K562 (cell line): ENCODE measurements around the gene AAR2. TPM values are rescaled to one million over a fixed set of nuclear protein-coding genes. Genes with fewer than 3 reads are reported as not detected.

Source experiments
- ATAC-seq: fragments of 200-7000 bp; cut with Tn5 transposase; 3 replicates; pipeline ENCODE4 v1.9.1; 2020; ENCODE audit warnings: moderate library complexity
- BruUV-seq: library from RNA; stranded (reverse); fragments of 400-500 nt; replicated peaks from 2 replicates; lab custom pipeline; 2021; lab: Mats Ljungman, UMichigan
- CTCF ChIA-PET: fragments of 300-600 bp; formaldehyde crosslinking; extraction: SDS; loops from one replicate; lab custom pipeline; 2021; ENCODE audit warnings: low intra/inter-chr PET ratio; lab: Yijun Ruan, JAX
- POLR2A ChIA-PET: fragments of 300-600, 350-650 bp; sonication (Branson Sonifier 250); formaldehyde crosslinking; extraction: SDS; loops from one replicate; lab custom pipeline; 2021; ENCODE audit warnings: antibody characterized with exemption, inconsistent platforms; lab: Yijun Ruan, JAX
- DNase-seq, 4 experiments: peaks; one replicate each; pipeline versions ENCODE4 v3.0.0 to v3.0.0-alpha.2; 2011 to 2018; ENCODE audit warnings: low spot score in 3 of 4, mixed read lengths in 3 of 4; ENCODE audit errors: extremely low read depth in 1 of 4
- FAIRE-seq: peaks from 2 replicates; lab custom pipeline; 2011; peaks lifted over from hg19 to GRCh38; lab: Jason Lieb, UNC
- H2AFZ ChIP-seq: 2 replicates; pipeline ENCODE4 v1.6.0; 2011; ENCODE audit warnings: low read depth, low read length, control low read depth, inconsistent platforms
- H3K27ac ChIP-seq: fragments of 200-600 bp; 3 replicates; pipeline ENCODE4 v1.8.0; 2011; ENCODE audit warnings: low read depth, mild to moderate bottlenecking, control low read depth, inconsistent platforms, low read length, moderate library complexity, mixed read lengths; ENCODE audit errors: extremely low read depth
- H3K27me3 ChIP-seq, 2 experiments: fragments of 300-600 bp in 1 of 2; 2 replicates in 1 of 2; 3 replicates in 1 of 2; pipeline versions ENCODE4 v1.6.0 to v1.8.0; 2011; ENCODE audit warnings: inconsistent platforms in 2 of 2, low read length in 2 of 2, mild to moderate bottlenecking in 1 of 2, mixed read lengths in 1 of 2, moderate library complexity in 1 of 2; ENCODE audit not compliant: control insufficient read depth in 2 of 2, insufficient read depth in 2 of 2
- H3K36me3 ChIP-seq: fragments of 300-600 bp; 3 replicates; pipeline ENCODE4 v1.8.0; 2011; ENCODE audit warnings: mild to moderate bottlenecking, low read length, inconsistent platforms; ENCODE audit not compliant: control insufficient read depth, insufficient read depth
- H3K4me1 ChIP-seq, 2 experiments: fragments of 200-600 bp in 1 of 2; replicated peaks in 1 of 2; 2 replicates in 1 of 2; 3 replicates in 1 of 2; pipeline versions ENCODE4 v1.5.1 to v1.8.0; 2011; ENCODE audit warnings: inconsistent platforms in 2 of 2, low read length in 2 of 2, mild to moderate bottlenecking in 1 of 2, mixed read lengths in 1 of 2, moderate library complexity in 1 of 2; ENCODE audit not compliant: control insufficient read depth in 2 of 2, insufficient read depth in 2 of 2
- H3K4me2 ChIP-seq: 2 replicates; pipeline ENCODE4 v1.6.1; 2011; ENCODE audit warnings: low read length, control low read depth, inconsistent platforms, mixed read lengths; ENCODE audit not compliant: insufficient read depth
- H3K4me3 ChIP-seq: fragments of 200-600 bp; sonication (generic), shearing (Covaris generic); 2 replicates; pipeline ENCODE4 v1.5.1; 2016; ENCODE audit warnings: control low read depth, inconsistent platforms
- H3K79me2 ChIP-seq: fragments of 200-600 bp; 3 replicates; pipeline ENCODE4 v1.8.0; 2011; ENCODE audit warnings: low read length, inconsistent platforms; ENCODE audit not compliant: control insufficient read depth, insufficient read depth
- H3K9ac ChIP-seq, 2 experiments: 2 replicates each; pipeline versions ENCODE4 v1.6.0 to v1.6.1; 2011; ENCODE audit warnings: low read depth in 2 of 2, low read length in 2 of 2, control low read depth in 1 of 2, inconsistent platforms in 1 of 2, mild to moderate bottlenecking in 1 of 2, mixed read lengths in 1 of 2; ENCODE audit not compliant: insufficient read depth in 1 of 2
- H3K9me1 ChIP-seq: one replicate; pipeline ENCODE4 v1.6.0; 2011; ENCODE audit warnings: inconsistent platforms, mild to moderate bottlenecking, low read length, moderate library complexity; ENCODE audit not compliant: control insufficient read depth, insufficient read depth
- H3K9me3 ChIP-seq: replicated peaks from 2 replicates; pipeline ENCODE4 v1.5.1; 2011; ENCODE audit warnings: low read depth, low read length, inconsistent platforms; ENCODE audit not compliant: control insufficient read depth, insufficient read depth
- H4K20me1 ChIP-seq: replicated peaks from 2 replicates; pipeline ENCODE4 v1.6.1; 2011; ENCODE audit warnings: low read length, inconsistent platforms, mixed read lengths; ENCODE audit not compliant: control insufficient read depth, insufficient read depth
- COPS2 ChIP-seq: fragments of 450-650 bp; conservative IDR thresholded peaks from 2 replicates; pipeline ENCODE4 v1.6.1; 2016; ENCODE audit warnings: mild to moderate bottlenecking, moderate library complexity
- DNMT1 ChIP-seq: fragments of 450-650 bp; IDR thresholded peaks from 2 replicates; pipeline ENCODE4 v1.6.1; 2016; ENCODE audit warnings: antibody characterized with exemption, mild to moderate bottlenecking
- MEF2D ChIP-seq: conservative IDR thresholded peaks from 2 replicates; pipeline ENCODE4 v1.6.1; 2016; ENCODE audit warnings: low read depth, missing genetic modification characterization, missing compliant biosample characterization
- SREBF2 ChIP-seq: sonication (generic); formaldehyde crosslinking; IDR thresholded peaks from 2 replicates; pipeline ENCODE4 v1.4.0; 2020; ENCODE audit warnings: mild to moderate bottlenecking, missing genetic modification reagents
- SRSF3 ChIP-seq: fragments of 200-400 bp; formaldehyde crosslinking; IDR thresholded peaks from 2 replicates; pipeline ENCODE4 v1.6.1; 2016; ENCODE audit warnings: mild to moderate bottlenecking, low read length, moderate library complexity; ENCODE audit not compliant: insufficient read depth
- XRCC3 ChIP-seq: fragments of 450-650 bp; IDR thresholded peaks from 2 replicates; pipeline ENCODE4 v1.6.1; 2017; ENCODE audit warnings: mild to moderate bottlenecking, moderate library complexity
- ZNF354B ChIP-seq: fragments of 250-450 bp; sonication (Bioruptor Pico); IDR thresholded peaks from 2 replicates; pipeline ENCODE4 v1.4.0; 2020
- WGBS: fragments of 100-300 bp; shearing (Covaris generic); methylation state at CpG from one replicate; pipeline ENCODE4 v1.1.6; 2016; ENCODE audit warnings: low coverage, mixed read lengths; ENCODE audit not compliant: insufficient coverage; ENCODE audit errors: missing lambda C conversion rate; 5-methylcytosine and 5-hydroxymethylcytosine counted together
- in situ Hi-C: fragments of 300-500 bp; cut with MboI; formaldehyde crosslinking; loops from 4 replicates; pipeline ENCODE4 v1.15.0; 2018; ENCODE audit warnings: inconsistent platforms, mixed read lengths
- intact Hi-C: fragments of 100-400 bp; cut with micrococcal nuclease; formaldehyde crosslinking; loops from 2 replicates; pipeline ENCODE4 v1.14.2; 2022
- polyA plus RNA-seq, 8 experiments: library from polyadenylated mRNA; depleted of rRNA in 4 of 8; stranded (reverse) in 5 of 8; unstranded in 3 of 8; fragments of >200 nt; fragmentation: Nextera tagmentation in 2 of 8; fragmentation: Illumina TruSeq in 1 of 8; extraction: Ambion mirVana in 2 of 8; extraction: Trizol in 1 of 8; gene quantifications; 2 replicates each; pipeline versions ENCODE4 v1.2.1 to v1.2.3, GENCODE V29; 2011 to 2014; ENCODE audit warnings: inconsistent platforms in 1 of 8, missing spikeins in 1 of 8
- total RNA-seq, 7 experiments: library from RNA; depleted of rRNA in 6 of 7; stranded (reverse); fragments of >200 nt in 6 of 7; fragmentation: Illumina TruSeq in 2 of 7; extraction: Trizol in 2 of 7; gene quantifications; 2 replicates each; pipeline versions ENCODE4 v1.2.1 to v1.2.3, GENCODE V29; 2011 to 2021; ENCODE audit warnings: low replicate concordance in 1 of 7
- TF ChIP-seq, protein P1 (sequence below), 3 experiments: fragments of 200-800 bp in 1 of 3; sonication (Bioruptor generic) in 1 of 3; sonication (generic) in 1 of 3; formaldehyde crosslinking in 1 of 3; IDR thresholded peaks; 2 replicates each; pipeline versions ENCODE4 v1.6.1 to v1.8.0; 2016 to 2022; ENCODE audit warnings: mild to moderate bottlenecking in 2 of 3, missing compliant biosample characterization in 2 of 3, missing genetic modification characterization in 2 of 3, missing genetic modification reagents in 1 of 3
- TF ChIP-seq, protein P2 (sequence below): fragments of 250-450 bp; sonication (Bioruptor Pico); IDR thresholded peaks from 2 replicates; pipeline ENCODE4 v1.4.0; 2020; ENCODE audit warnings: mild to moderate bottlenecking
- TF ChIP-seq, protein P3 (sequence below): sonication (generic); formaldehyde crosslinking; IDR thresholded peaks from 2 replicates; pipeline ENCODE4 v1.8.1; 2023; ENCODE audit warnings: missing genetic modification reagents, mild to moderate bottlenecking, borderline replicate concordance
- TF ChIP-seq, protein P4 (sequence below): fragments of 450-650 bp; IDR thresholded peaks from 2 replicates; pipeline ENCODE4 v1.6.1; 2016
- TF ChIP-seq, protein P5 (sequence below), 2 experiments: fragments of 450-650 bp; IDR thresholded peaks; 2 replicates each; pipeline ENCODE4 v1.6.1; 2016

AAR2 gene
- total and polyA plus RNA-seq, 9 of the 15 experiments (the other 6 are each of a cell fraction or from before 2014, with no cell fraction given), result 6.5 to 36.2 (median 24.7) TPM

DNA sequence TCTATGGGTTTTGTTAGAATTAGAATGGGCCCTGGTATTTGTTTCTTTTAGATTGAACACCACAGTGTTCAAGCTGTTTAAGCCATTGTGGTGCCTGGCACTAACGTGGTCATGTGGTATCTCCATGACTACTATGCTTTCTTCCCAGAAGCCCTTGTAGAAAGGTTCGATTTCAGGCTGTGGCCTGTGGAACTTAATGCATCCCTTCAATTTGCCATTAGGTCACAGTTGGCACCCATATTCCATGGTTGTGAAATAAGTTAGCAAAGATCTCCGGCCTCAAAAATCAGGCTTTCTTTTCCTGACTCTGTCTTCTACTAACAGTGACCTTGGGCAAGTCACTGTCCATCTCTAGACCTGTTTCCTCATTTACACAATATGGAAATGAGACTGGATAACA, 31.3 kb upstream of the AAR2 start:
- Histone ChIP-seq H3K9me3 (no peaks in the 10 kb centered on the region), H3K9me1 (no peaks in the 10 kb centered on the region), H3K27ac (no peak overlapping the region), H3K27me3 (peaks cover 54 to 60% of the 10 kb centered on the region in 2 experiments), H3K4me2 (no peak overlapping the region), H4K20me1 (peaks cover 7% of the 10 kb centered on the region), H3K4me1 (no peaks in the 10 kb centered on the region), H3K4me3 (no peak overlapping the region), H3K9ac (no peak overlapping the region), H2AFZ (no peak overlapping the region), H3K36me3 (no peaks in the 10 kb centered on the region), H3K79me2 (no peaks in the 10 kb centered on the region)
- FAIRE-seq (no peak), ATAC-seq (no peak), DNase-seq (no peak)
- 7% methylated on average over 3 of the region's 3 CpGs for WGBS
- intact Hi-C loops, result no loop called here
- POLR2A ChIA-PET, result interaction anchor here (0.6 kb wide), 1 partner anchor 122 kb away, joined by 3 read pairs; no protein-coding TSS in a partner anchor
- CTCF ChIA-PET, result interaction anchor here (1.0 kb wide), 1 partner anchor 47 kb away, joined by 3 read pairs; no protein-coding TSS in a partner anchor
- no TSS peak for BruUV-seq
- in situ Hi-C loops, result loop anchor here (25.0 kb wide), 1 partner anchor 232 kb away; no protein-coding TSS in a partner anchor
- TF ChIP-seq, protein P1, sequence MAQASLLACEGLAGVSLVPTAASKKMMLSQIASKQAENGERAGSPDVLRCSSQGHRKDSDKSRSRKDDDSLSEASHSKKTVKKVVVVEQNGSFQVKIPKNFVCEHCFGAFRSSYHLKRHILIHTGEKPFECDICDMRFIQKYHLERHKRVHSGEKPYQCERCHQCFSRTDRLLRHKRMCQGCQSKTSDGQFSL (CRISPR knock-in tag; IDR thresholded peaks at IDR 0.05), result no peak
- TF ChIP-seq, protein P1 (tag; IDR thresholded peaks at IDR 0.05), result no peak
- no peak for TF ChIP-seq SRSF3
- TF ChIP-seq, protein P2, sequence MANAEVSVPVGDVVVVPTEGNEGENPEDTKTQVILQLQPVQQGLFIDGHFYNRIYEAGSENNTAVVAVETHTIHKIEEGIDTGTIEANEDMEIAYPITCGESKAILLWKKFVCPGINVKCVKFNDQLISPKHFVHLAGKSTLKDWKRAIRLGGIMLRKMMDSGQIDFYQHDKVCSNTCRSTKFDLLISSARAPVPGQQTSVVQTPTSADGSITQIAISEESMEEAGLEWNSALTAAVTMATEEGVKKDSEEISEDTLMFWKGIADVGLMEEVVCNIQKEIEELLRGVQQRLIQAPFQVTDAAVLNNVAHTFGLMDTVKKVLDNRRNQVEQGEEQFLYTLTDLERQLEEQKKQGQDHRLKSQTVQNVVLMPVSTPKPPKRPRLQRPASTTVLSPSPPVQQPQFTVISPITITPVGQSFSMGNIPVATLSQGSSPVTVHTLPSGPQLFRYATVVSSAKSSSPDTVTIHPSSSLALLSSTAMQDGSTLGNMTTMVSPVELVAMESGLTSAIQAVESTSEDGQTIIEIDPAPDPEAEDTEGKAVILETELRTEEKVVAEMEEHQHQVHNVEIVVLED (CRISPR knock-in tag), result no peak
- TF ChIP-seq, protein P3, sequence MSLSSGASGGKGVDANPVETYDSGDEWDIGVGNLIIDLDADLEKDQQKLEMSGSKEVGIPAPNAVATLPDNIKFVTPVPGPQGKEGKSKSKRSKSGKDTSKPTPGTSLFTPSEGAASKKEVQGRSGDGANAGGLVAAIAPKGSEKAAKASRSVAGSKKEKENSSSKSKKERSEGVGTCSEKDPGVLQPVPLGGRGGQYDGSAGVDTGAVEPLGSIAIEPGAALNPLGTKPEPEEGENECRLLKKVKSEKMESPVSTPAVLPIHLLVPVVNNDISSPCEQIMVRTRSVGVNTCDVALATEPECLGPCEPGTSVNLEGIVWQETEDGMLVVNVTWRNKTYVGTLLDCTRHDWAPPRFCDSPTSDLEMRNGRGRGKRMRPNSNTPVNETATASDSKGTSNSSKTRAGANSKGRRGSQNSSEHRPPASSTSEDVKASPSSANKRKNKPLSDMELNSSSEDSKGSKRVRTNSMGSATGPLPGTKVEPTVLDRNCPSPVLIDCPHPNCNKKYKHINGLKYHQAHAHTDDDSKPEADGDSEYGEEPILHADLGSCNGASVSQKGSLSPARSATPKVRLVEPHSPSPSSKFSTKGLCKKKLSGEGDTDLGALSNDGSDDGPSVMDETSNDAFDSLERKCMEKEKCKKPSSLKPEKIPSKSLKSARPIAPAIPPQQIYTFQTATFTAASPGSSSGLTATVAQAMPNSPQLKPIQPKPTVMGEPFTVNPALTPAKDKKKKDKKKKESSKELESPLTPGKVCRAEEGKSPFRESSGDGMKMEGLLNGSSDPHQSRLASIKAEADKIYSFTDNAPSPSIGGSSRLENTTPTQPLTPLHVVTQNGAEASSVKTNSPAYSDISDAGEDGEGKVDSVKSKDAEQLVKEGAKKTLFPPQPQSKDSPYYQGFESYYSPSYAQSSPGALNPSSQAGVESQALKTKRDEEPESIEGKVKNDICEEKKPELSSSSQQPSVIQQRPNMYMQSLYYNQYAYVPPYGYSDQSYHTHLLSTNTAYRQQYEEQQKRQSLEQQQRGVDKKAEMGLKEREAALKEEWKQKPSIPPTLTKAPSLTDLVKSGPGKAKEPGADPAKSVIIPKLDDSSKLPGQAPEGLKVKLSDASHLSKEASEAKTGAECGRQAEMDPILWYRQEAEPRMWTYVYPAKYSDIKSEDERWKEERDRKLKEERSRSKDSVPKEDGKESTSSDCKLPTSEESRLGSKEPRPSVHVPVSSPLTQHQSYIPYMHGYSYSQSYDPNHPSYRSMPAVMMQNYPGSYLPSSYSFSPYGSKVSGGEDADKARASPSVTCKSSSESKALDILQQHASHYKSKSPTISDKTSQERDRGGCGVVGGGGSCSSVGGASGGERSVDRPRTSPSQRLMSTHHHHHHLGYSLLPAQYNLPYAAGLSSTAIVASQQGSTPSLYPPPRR (CRISPR knock-in tag), result no peak
- TF ChIP-seq SREBF2 (CRISPR knock-in tag), result no peak
- no peak for TF ChIP-seq DNMT1
- TF ChIP-seq COPS2, result no peak
- TF ChIP-seq, protein P4, sequence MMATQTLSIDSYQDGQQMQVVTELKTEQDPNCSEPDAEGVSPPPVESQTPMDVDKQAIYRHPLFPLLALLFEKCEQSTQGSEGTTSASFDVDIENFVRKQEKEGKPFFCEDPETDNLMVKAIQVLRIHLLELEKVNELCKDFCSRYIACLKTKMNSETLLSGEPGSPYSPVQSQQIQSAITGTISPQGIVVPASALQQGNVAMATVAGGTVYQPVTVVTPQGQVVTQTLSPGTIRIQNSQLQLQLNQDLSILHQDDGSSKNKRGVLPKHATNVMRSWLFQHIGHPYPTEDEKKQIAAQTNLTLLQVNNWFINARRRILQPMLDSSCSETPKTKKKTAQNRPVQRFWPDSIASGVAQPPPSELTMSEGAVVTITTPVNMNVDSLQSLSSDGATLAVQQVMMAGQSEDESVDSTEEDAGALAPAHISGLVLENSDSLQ, result no peak
- TF ChIP-seq, protein P5, sequence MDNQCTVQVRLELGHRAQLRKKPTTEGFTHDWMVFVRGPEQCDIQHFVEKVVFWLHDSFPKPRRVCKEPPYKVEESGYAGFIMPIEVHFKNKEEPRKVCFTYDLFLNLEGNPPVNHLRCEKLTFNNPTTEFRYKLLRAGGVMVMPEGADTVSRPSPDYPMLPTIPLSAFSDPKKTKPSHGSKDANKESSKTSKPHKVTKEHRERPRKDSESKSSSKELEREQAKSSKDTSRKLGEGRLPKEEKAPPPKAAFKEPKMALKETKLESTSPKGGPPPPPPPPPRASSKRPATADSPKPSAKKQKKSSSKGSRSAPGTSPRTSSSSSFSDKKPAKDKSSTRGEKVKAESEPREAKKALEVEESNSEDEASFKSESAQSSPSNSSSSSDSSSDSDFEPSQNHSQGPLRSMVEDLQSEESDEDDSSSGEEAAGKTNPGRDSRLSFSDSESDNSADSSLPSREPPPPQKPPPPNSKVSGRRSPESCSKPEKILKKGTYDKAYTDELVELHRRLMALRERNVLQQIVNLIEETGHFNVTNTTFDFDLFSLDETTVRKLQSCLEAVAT (IDR thresholded peaks at IDR 0.05), result no peak
- TF ChIP-seq ZNF354B (CRISPR knock-in tag), result no peak
- TF ChIP-seq MEF2D (tag), result no peak
- no peak for TF ChIP-seq XRCC3
